CD4-positive, alpha-beta T cell (primary cell): ENCODE results near the gene PBX2. TPM values are rescaled to one million over a fixed set of nuclear protein-coding genes. Genes with fewer than 3 reads are reported as not detected.

Experiments
- ATAC-seq: fragments of 200-7000 bp; cut with Tn5 transposase; one replicate; pipeline ENCODE4 v1.10.0; 2022; ENCODE audit warnings: mild to moderate bottlenecking; ENCODE audit not compliant: poor library complexity
- CTCF ChIA-PET: fragments of 350-600 bp; sonication (Branson Sonifier 250); formaldehyde crosslinking; loops from one replicate; lab custom pipeline; 2021; ENCODE audit warnings: antibody characterized with exemption, inconsistent platforms; lab: Charles Lee
- POLR2A ChIA-PET: fragments of 350-600 bp; sonication (Branson Sonifier 250); formaldehyde crosslinking; loops from one replicate; lab custom pipeline; 2021; ENCODE audit warnings: antibody characterized with exemption, inconsistent platforms; lab: Charles Lee
- DNase-seq, 14 experiments: peaks; one replicate each; pipeline ENCODE4 v3.0.0-alpha.2; 2013 to 2020; ENCODE audit warnings: mixed read lengths in 2 of 14
- H3K27ac ChIP-seq, 2 donors: one replicate each; pipeline versions ENCODE4 v1.5.1 to v1.7.0; 2013; ENCODE audit warnings: low read length in 2 of 2, low read depth in 1 of 2, mild to moderate bottlenecking in 1 of 2
- H3K27me3 ChIP-seq, 2 experiments: 1 replicate in 1 of 2; 2 replicates in 1 of 2; pipeline versions ENCODE4 v1.6.1 to v1.7.0; 2013; ENCODE audit warnings: low read length in 2 of 2, control low read depth in 1 of 2, mild to moderate bottlenecking in 1 of 2, moderate library complexity in 1 of 2; ENCODE audit not compliant: insufficient read depth in 2 of 2, control insufficient read depth in 1 of 2
- H3K36me3 ChIP-seq: one replicate; pipeline ENCODE4 v1.6.1; 2013; ENCODE audit warnings: low read length, control low read depth; ENCODE audit not compliant: insufficient read depth
- H3K4me1 ChIP-seq: one replicate; pipeline ENCODE4 v1.6.1; 2013; ENCODE audit warnings: low read length, control low read depth; ENCODE audit not compliant: insufficient read depth
- H3K4me3 ChIP-seq: one replicate; pipeline ENCODE4 v1.5.1; 2013; ENCODE audit warnings: mild to moderate bottlenecking, low read length, moderate library complexity
- H3K9me3 ChIP-seq, 2 experiments: 1 replicate in 1 of 2; 2 replicates in 1 of 2; pipeline versions ENCODE4 v1.6.1 to v1.7.0; 2013; ENCODE audit warnings: low read length in 2 of 2, mild to moderate bottlenecking in 2 of 2, control low read depth in 1 of 2, moderate library complexity in 1 of 2; ENCODE audit not compliant: control insufficient read depth in 1 of 2, insufficient read depth in 1 of 2
- H3K27ac Mint-ChIP-seq: one replicate; pipeline ENCODE4 v1.8.0; 2020; ENCODE audit warnings: mixed read lengths
- H3K27me3 Mint-ChIP-seq: one replicate; pipeline ENCODE4 v1.8.0; 2021; ENCODE audit warnings: mixed read lengths
- H3K36me3 Mint-ChIP-seq: one replicate; pipeline ENCODE4 v1.8.0; 2021; ENCODE audit warnings: low read depth, mixed read lengths
- H3K4me1 Mint-ChIP-seq: one replicate; pipeline ENCODE4 v1.8.0; 2021; ENCODE audit warnings: low read depth, mixed read lengths
- H3K4me3 Mint-ChIP-seq: one replicate; pipeline ENCODE4 v1.8.0; 2020; ENCODE audit warnings: mild to moderate bottlenecking, mixed read lengths
- H3K9me3 Mint-ChIP-seq: one replicate; pipeline ENCODE4 v1.8.0; 2020; ENCODE audit warnings: mixed read lengths
- intact Hi-C, 2 experiments: fragments of 100-400 bp; cut with DNase I in 1 of 2; cut with micrococcal nuclease in 1 of 2; formaldehyde crosslinking; loops; one replicate each; pipeline versions ENCODE4 v1.15.1 to v1.9.0; 2023 to 2025; cut with DNase I, micrococcal nuclease
- total RNA-seq, 174 experiments: library from RNA in 2 of 174; stranded (reverse) in 2 of 174; gene quantifications; one replicate each; pipeline ENCODE4 v1.2.3 and lab custom pipeline; 2021 to 2026
- TF ChIP-seq, protein P1 (sequence below): fragments of 200-600 bp; IDR thresholded peaks from one replicate; pipeline ENCODE4 v1.8.0; 2022; ENCODE audit warnings: antibody characterized with exemption, mild to moderate bottlenecking

Gene PBX2
- total RNA-seq, 2 experiments from 2014 or later = 62.0 to 65.6 TPM

- Histone ChIP-seq H3K4me1 (no peaks in the 10 kb centered on the region), H3K27ac (no peak overlapping the region), H3K27me3 (no peaks in the 10 kb centered on the region), H3K4me3 (no peak overlapping the region), H3K36me3 (peaks cover 47% of the 10 kb centered on the region), H3K9me3 (no peaks in the 10 kb centered on the region)
- Mint-ChIP-seq H3K4me3 (no peak overlapping the region), H3K9me3 (no peaks in the 10 kb centered on the region), H3K27me3 (no peaks in the 10 kb centered on the region), H3K27ac (no peak overlapping the region), H3K36me3 (peaks cover 54% of the 10 kb centered on the region), H3K4me1 (peaks cover 16% of the 10 kb centered on the region)
- TF ChIP-seq, protein P1, sequence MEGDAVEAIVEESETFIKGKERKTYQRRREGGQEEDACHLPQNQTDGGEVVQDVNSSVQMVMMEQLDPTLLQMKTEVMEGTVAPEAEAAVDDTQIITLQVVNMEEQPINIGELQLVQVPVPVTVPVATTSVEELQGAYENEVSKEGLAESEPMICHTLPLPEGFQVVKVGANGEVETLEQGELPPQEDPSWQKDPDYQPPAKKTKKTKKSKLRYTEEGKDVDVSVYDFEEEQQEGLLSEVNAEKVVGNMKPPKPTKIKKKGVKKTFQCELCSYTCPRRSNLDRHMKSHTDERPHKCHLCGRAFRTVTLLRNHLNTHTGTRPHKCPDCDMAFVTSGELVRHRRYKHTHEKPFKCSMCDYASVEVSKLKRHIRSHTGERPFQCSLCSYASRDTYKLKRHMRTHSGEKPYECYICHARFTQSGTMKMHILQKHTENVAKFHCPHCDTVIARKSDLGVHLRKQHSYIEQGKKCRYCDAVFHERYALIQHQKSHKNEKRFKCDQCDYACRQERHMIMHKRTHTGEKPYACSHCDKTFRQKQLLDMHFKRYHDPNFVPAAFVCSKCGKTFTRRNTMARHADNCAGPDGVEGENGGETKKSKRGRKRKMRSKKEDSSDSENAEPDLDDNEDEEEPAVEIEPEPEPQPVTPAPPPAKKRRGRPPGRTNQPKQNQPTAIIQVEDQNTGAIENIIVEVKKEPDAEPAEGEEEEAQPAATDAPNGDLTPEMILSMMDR = no peak
- intact Hi-C loops = no loop called here
- no peak for ATAC-seq
- DNase-seq = peak in 1 of 14 experiments; percentile 17
- ChIA-PET CTCF (no interaction called here), POLR2A (interaction anchor here (1.1 kb wide), 1 partner anchor 25 kb away, joined by 3 read pairs; the partner anchor contains the start of gene GPSM3)
Measured at GRCh38 chr6:32167154-32167760, 22.7 kb downstream of the PBX2 start.

DNA sequence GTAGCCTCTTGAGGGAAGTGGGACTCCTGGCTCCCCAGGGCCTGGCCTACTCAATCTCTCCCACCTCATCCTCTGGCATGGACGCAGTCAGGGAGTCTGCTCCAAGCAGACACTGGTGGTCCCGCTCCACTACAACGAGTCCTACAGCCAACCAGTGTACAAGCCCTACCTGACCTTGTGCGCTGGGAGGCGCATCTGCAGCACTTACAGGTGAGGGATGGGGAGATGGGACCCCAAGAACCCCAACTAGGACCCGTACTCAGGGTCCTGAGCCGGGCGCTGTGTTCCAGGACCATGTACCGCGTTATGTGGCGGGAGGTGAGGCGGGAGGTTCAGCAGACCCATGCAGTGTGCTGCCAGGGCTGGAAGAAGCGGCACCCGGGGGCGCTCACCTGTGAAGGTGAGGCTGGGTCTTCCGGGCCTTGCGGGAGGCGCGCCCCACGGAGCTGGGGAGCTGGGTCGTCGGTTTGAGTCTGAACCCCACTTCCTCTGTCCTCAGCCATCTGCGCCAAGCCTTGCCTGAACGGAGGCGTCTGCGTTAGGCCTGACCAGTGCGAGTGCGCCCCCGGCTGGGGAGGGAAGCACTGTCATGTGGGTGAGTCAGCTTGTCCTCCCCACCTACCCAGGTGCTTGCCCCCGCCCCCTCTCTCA, 23.5 kb downstream of the PBX2 start:
- POLR2A ChIA-PET = interaction anchor here (1.1 kb wide), 1 partner anchor 26 kb away, joined by 3 read pairs; the partner anchor contains the start of gene GPSM3
- H3K27me3 ChIP-seq = no peaks in the 10 kb centered on the region
- H3K27ac ChIP-seq = no peak overlapping the region
- Mint-ChIP-seq H3K4me3 (no peak overlapping the region), H3K27ac (no peak overlapping the region), H3K9me3 (no peaks in the 10 kb centered on the region), H3K36me3 (peaks cover 54% of the 10 kb centered on the region), H3K27me3 (no peaks in the 10 kb centered on the region), H3K4me1 (peaks cover 15% of the 10 kb centered on the region)
- ATAC-seq (no peak), DNase-seq (peak in 2 of 14 experiments; percentile 7 to 34)
- H3K4me3 ChIP-seq = no peak overlapping the region
- CTCF ChIA-PET = no interaction called here
- intact Hi-C loops = no loop called here
- TF ChIP-seq, protein P1 = no peak
- H3K4me1 ChIP-seq = no peaks in the 10 kb centered on the region
- H3K9me3 ChIP-seq = no peaks in the 10 kb centered on the region
- H3K36me3 ChIP-seq = peaks cover 47% of the 10 kb centered on the region

DNA sequence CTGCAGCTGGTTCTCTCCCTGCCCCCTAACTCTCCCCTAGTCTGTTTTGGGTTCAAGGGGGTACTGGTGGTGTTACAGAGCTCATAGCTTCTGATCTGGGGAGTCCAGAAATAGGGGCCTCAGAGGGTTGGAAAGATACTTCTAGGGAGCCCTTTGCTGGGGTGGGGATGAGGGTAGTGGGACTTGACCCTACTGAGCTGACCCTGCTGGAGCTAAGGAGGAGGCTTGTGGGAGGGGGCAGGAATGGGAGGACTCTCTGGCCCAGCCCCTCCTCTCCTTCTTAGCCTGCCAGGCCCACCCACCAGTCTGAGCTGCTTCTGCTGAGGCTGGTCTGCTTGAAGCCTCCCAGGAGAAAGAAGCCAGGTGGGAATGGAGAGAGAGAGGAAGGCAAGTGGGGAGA, 25.7 kb downstream of the PBX2 start, which contains the start of gene EGFL8:
EGFL8 (plus strand) TSS at position 301 of the 400 bp plus-strand sequence. CDS start 1,571 bp downstream, outside the sequence.
- CTCF ChIA-PET = no interaction called here
- DNase-seq = no peak
- no peak within 1 kb of the TSS for H3K27ac Mint-ChIP-seq

More for the DNA sequence above, 25.7 kb downstream of the PBX2 start, which contains the start of gene EGFL8:
- no peak within 1 kb of the TSS for H3K27ac ChIP-seq
- peaks cover 33% of the 10 kb centered on the region for H3K36me3 ChIP-seq
- TF ChIP-seq, protein P1 = no peak
- H3K4me1 Mint-ChIP-seq = no peaks in the 10 kb centered on the region
- no peak within 1 kb of the TSS for H3K4me3 Mint-ChIP-seq
- H3K27me3 ChIP-seq = no peaks in the 10 kb centered on the region
- no peaks in the 10 kb centered on the region for H3K27me3 Mint-ChIP-seq
- H3K9me3 ChIP-seq = no peaks in the 10 kb centered on the region
- H3K4me1 ChIP-seq = no peaks in the 10 kb centered on the region
- no peak for ATAC-seq
- POLR2A ChIA-PET = interaction anchor here (0.8 to 1.1 kb wide), 3 partner anchors 10 to 28 kb away, joined by 3 read pairs; partner anchors contain the start of genes GPSM3 and PBX2
- no peak within 1 kb of the TSS for H3K4me3 ChIP-seq
- H3K9me3 Mint-ChIP-seq = no peaks in the 10 kb centered on the region
- peaks cover 37% of the 10 kb centered on the region for H3K36me3 Mint-ChIP-seq
- intact Hi-C loops = no loop called here
